ENCODE data around the gene BCL2L1.

The BCL2L1 gene

GRCh38 chr20:31760519-31761240 is 38.0 kb upstream of the BCL2L1 start:
- no peak overlapping the region for H2AK5ac ChIP-seq (ENCODE audit: low read length)
- peaks cover 2% of the 10 kb centered on the region for H3K79me2 ChIP-seq (ENCODE audit: control insufficient read depth, insufficient read depth, low read length)
- no peak overlapping the region for H3K4me2 ChIP-seq (ENCODE audit: low read length)
- WGBS (ENCODE audit: extremely low coverage, insufficient coverage, low lambda C conversion rate) = no CpG with 5 or more reads among the region's 6 CpGs
- H3K18ac ChIP-seq (ENCODE audit: low read length) = no peak overlapping the region
- no peak overlapping the region for H2BK5ac ChIP-seq (ENCODE audit: low read length)
- H3K27me3 ChIP-seq (ENCODE audit: insufficient read depth, low read length, poor library complexity) = no peaks in the 10 kb centered on the region
- no peak overlapping the region for H2BK15ac ChIP-seq (replicated peaks; ENCODE audit: low read depth)
- peaks cover 5% of the 10 kb centered on the region for H3K36me3 ChIP-seq (ENCODE audit: control insufficient read depth, insufficient read depth, low read length)
- peaks cover 7% of the 10 kb centered on the region for H3K79me1 ChIP-seq (ENCODE audit: low read length)
- no peak overlapping the region for H3K9ac ChIP-seq (ENCODE audit: low read length)
- H3K4me1 ChIP-seq (ENCODE audit: control insufficient read depth, low read depth, low read length) = no peaks in the 10 kb centered on the region
- no peak overlapping the region for H3K23ac ChIP-seq (ENCODE audit: low read length)
- DNase-seq = no peak
- no peak overlapping the region for H3K27ac ChIP-seq (ENCODE audit: low read depth, low read length)
- H3K56ac ChIP-seq (ENCODE audit: low read length) = no peak overlapping the region
- H2BK120ac ChIP-seq (ENCODE audit: low read depth, low read length) = no peak overlapping the region
- H4K5ac ChIP-seq (ENCODE audit: low read length) = no peak overlapping the region
- H4K8ac ChIP-seq (ENCODE audit: low read depth, low read length) = no peak overlapping the region
- H3K4me3 ChIP-seq (ENCODE audit: low read length) = no peak overlapping the region
- no peak overlapping the region for H3K4ac ChIP-seq (ENCODE audit: low read depth, low read length)

GRCh38 chr20:31759836-31760518 is 37.3 kb upstream of the BCL2L1 start:
- H4K8ac ChIP-seq (ENCODE audit: low read depth, low read length) = no peak overlapping the region
- no peak overlapping the region for H4K5ac ChIP-seq (ENCODE audit: low read length)
- peaks cover 7% of the 10 kb centered on the region for H3K79me1 ChIP-seq (ENCODE audit: low read length)
- H3K27me3 ChIP-seq (ENCODE audit: insufficient read depth, low read length, poor library complexity) = no peaks in the 10 kb centered on the region
- no CpG with 5 or more reads among the region's 2 CpGs for WGBS (ENCODE audit: extremely low coverage, insufficient coverage, low lambda C conversion rate)
- no peak overlapping the region for H3K27ac ChIP-seq (ENCODE audit: low read depth, low read length)
- no peak overlapping the region for H2BK120ac ChIP-seq (ENCODE audit: low read depth, low read length)
- H3K23ac ChIP-seq (ENCODE audit: low read length) = no peak overlapping the region
- H2BK5ac ChIP-seq (ENCODE audit: low read length) = no peak overlapping the region
- no peak overlapping the region for H3K9ac ChIP-seq (ENCODE audit: low read length)
- H3K4ac ChIP-seq (ENCODE audit: low read depth, low read length) = no peak overlapping the region
- no peak overlapping the region for H2AK5ac ChIP-seq (ENCODE audit: low read length)
- peaks cover 2% of the 10 kb centered on the region for H3K79me2 ChIP-seq (ENCODE audit: control insufficient read depth, insufficient read depth, low read length)
- H3K56ac ChIP-seq (ENCODE audit: low read length) = no peak overlapping the region
- no peak overlapping the region for H3K18ac ChIP-seq (ENCODE audit: low read length)
- H3K36me3 ChIP-seq (ENCODE audit: control insufficient read depth, insufficient read depth, low read length) = peaks cover 5% of the 10 kb centered on the region
- DNase-seq = no peak
- no peak overlapping the region for H3K4me3 ChIP-seq (ENCODE audit: low read length)
- no peaks in the 10 kb centered on the region for H3K4me1 ChIP-seq (ENCODE audit: control insufficient read depth, low read depth, low read length)
- H3K4me2 ChIP-seq (ENCODE audit: low read length) = no peak overlapping the region
- no peak overlapping the region for H2BK15ac ChIP-seq (replicated peaks; ENCODE audit: low read depth)

GRCh38 chr20:31758991-31759390 is 36.3 kb upstream of the BCL2L1 start:
- peaks cover 5% of the 10 kb centered on the region for H3K36me3 ChIP-seq (ENCODE audit: control insufficient read depth, insufficient read depth, low read length)

GRCh38 chr20:31758521-31758920 is 35.9 kb upstream of the BCL2L1 start:
- Histone ChIP-seq H2BK5ac (ENCODE audit: low read length) (no peak overlapping the region), H2BK120ac (ENCODE audit: low read depth, low read length) (no peak overlapping the region), H3K9ac (ENCODE audit: low read length) (no peak overlapping the region), H3K4ac (ENCODE audit: low read depth, low read length) (no peak overlapping the region), H3K4me3 (ENCODE audit: low read length) (no peak overlapping the region), H4K5ac (ENCODE audit: low read length) (no peak overlapping the region), H4K8ac (ENCODE audit: low read depth, low read length) (no peak overlapping the region), H3K79me1 (ENCODE audit: low read length) (peaks cover 6% of the 10 kb centered on the region), H3K79me2 (ENCODE audit: control insufficient read depth, insufficient read depth, low read length) (peaks cover 5% of the 10 kb centered on the region), H3K4me1 (ENCODE audit: control insufficient read depth, low read depth, low read length) (no peaks in the 10 kb centered on the region), H2AK5ac (ENCODE audit: low read length) (no peak overlapping the region), H3K4me2 (ENCODE audit: low read length) (no peak overlapping the region), H3K27ac (ENCODE audit: low read depth, low read length) (no peak overlapping the region), H3K27me3 (ENCODE audit: insufficient read depth, low read length, poor library complexity) (no peaks in the 10 kb centered on the region), H3K23ac (ENCODE audit: low read length) (no peak overlapping the region), H2BK15ac (replicated peaks; ENCODE audit: low read depth) (no peak overlapping the region), H3K56ac (ENCODE audit: low read length) (no peak overlapping the region), H3K36me3 (ENCODE audit: control insufficient read depth, insufficient read depth, low read length) (peaks cover 5% of the 10 kb centered on the region), H3K18ac (ENCODE audit: low read length) (no peak overlapping the region)
- no peak for DNase-seq
- no CpG with 5 or more reads among the region's 4 CpGs for WGBS (ENCODE audit: extremely low coverage, insufficient coverage, low lambda C conversion rate)

More at GRCh38 chr20:31758991-31759390, 36.3 kb upstream of the BCL2L1 start:
- Histone ChIP-seq H3K9ac (ENCODE audit: low read length) (no peak overlapping the region), H4K5ac (ENCODE audit: low read length) (no peak overlapping the region), H3K4me2 (ENCODE audit: low read length) (no peak overlapping the region), H3K27me3 (ENCODE audit: insufficient read depth, low read length, poor library complexity) (no peaks in the 10 kb centered on the region), H3K4ac (ENCODE audit: low read depth, low read length) (no peak overlapping the region), H3K27ac (ENCODE audit: low read depth, low read length) (no peak overlapping the region), H2AK5ac (ENCODE audit: low read length) (no peak overlapping the region), H4K8ac (ENCODE audit: low read depth, low read length) (no peak overlapping the region), H2BK15ac (replicated peaks; ENCODE audit: low read depth) (no peak overlapping the region), H3K79me1 (ENCODE audit: low read length) (peaks cover 6% of the 10 kb centered on the region), H2BK120ac (ENCODE audit: low read depth, low read length) (no peak overlapping the region), H3K4me3 (ENCODE audit: low read length) (no peak overlapping the region), H3K56ac (ENCODE audit: low read length) (no peak overlapping the region), H2BK5ac (ENCODE audit: low read length) (no peak overlapping the region), H3K79me2 (ENCODE audit: control insufficient read depth, insufficient read depth, low read length) (peaks cover 5% of the 10 kb centered on the region), H3K4me1 (ENCODE audit: control insufficient read depth, low read depth, low read length) (no peaks in the 10 kb centered on the region), H3K23ac (ENCODE audit: low read length) (no peak overlapping the region), H3K18ac (ENCODE audit: low read length) (no peak overlapping the region)
- no peak for DNase-seq

GRCh38 chr20:31757254-31757653 is 34.6 kb upstream of the BCL2L1 start:
- no peaks in the 10 kb centered on the region for H3K27me3 ChIP-seq (ENCODE audit: insufficient read depth, low read length, poor library complexity)
- no peak overlapping the region for H2BK120ac ChIP-seq (ENCODE audit: low read depth, low read length)
- H3K27ac ChIP-seq (ENCODE audit: low read depth, low read length) = no peak overlapping the region
- H3K79me1 ChIP-seq (ENCODE audit: low read length) = peaks cover 6% of the 10 kb centered on the region
- no peak for DNase-seq
- no peak overlapping the region for H3K23ac ChIP-seq (ENCODE audit: low read length)
- WGBS (ENCODE audit: extremely low coverage, insufficient coverage, low lambda C conversion rate) = no CpG with 5 or more reads among the region's 3 CpGs
- H3K4me1 ChIP-seq (ENCODE audit: control insufficient read depth, low read depth, low read length) = no peaks in the 10 kb centered on the region
- no peak overlapping the region for H3K4me2 ChIP-seq (ENCODE audit: low read length)
- no peak overlapping the region for H3K4me3 ChIP-seq (ENCODE audit: low read length)
- no peak overlapping the region for H2BK5ac ChIP-seq (ENCODE audit: low read length)
- H3K56ac ChIP-seq (ENCODE audit: low read length) = no peak overlapping the region
- no peak overlapping the region for H4K5ac ChIP-seq (ENCODE audit: low read length)
- H3K79me2 ChIP-seq (ENCODE audit: control insufficient read depth, insufficient read depth, low read length) = peaks cover 11% of the 10 kb centered on the region
- no peak overlapping the region for H4K8ac ChIP-seq (ENCODE audit: low read depth, low read length)
- no peak overlapping the region for H2AK5ac ChIP-seq (ENCODE audit: low read length)
- no peak overlapping the region for H3K9ac ChIP-seq (ENCODE audit: low read length)
- no peak overlapping the region for H3K4ac ChIP-seq (ENCODE audit: low read depth, low read length)
- H3K36me3 ChIP-seq (ENCODE audit: control insufficient read depth, insufficient read depth, low read length) = peaks cover 5% of the 10 kb centered on the region
- H3K18ac ChIP-seq (ENCODE audit: low read length) = no peak overlapping the region
- no peak overlapping the region for H2BK15ac ChIP-seq (replicated peaks; ENCODE audit: low read depth)

Measured in mesendoderm (in vitro differentiated cells).